Stimulated activated CD4-positive, alpha-beta T cell treated with anti-CD3 and anti-CD28 coated beads, Interleukin-15, amount 100 ng/mL, for 1 hour (primary cell): ENCODE measurements around the gene KCTD2.
"Not testable (repeated sequence)": the region's sequence is repeated elsewhere in the genome, so short reads cannot be mapped to it uniquely, and the experiment has no call there.

ENCODE experiments used
- DNase-seq, 2 donors: peaks; one replicate each; pipeline ENCODE4 v3.0.0-alpha.2; 2020; ENCODE audit warnings: low read depth in 1 of 2, low spot score in 1 of 2

Gene KCTD2

DNA sequence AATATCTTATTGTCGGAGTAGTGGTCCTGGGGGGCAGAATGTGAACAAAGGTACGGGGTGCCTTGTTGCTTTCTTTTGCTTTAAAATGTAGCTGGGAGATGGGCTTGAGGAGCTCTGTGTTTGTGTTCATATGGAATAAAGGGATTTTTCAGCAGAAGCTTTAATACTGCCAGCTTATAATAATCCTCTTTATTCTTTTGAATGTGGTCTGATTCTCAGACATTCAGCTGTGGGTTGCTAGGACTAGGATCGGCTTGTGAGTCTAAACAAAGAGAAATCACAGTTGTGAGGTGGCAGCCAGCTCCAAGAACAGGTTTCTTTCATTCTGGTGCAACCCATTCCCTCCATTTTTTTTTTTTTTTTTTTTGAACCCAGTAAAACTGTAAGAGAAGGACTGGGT, 27.3 kb upstream of the KCTD2 start:
- no peak for DNase-seq

DNA sequence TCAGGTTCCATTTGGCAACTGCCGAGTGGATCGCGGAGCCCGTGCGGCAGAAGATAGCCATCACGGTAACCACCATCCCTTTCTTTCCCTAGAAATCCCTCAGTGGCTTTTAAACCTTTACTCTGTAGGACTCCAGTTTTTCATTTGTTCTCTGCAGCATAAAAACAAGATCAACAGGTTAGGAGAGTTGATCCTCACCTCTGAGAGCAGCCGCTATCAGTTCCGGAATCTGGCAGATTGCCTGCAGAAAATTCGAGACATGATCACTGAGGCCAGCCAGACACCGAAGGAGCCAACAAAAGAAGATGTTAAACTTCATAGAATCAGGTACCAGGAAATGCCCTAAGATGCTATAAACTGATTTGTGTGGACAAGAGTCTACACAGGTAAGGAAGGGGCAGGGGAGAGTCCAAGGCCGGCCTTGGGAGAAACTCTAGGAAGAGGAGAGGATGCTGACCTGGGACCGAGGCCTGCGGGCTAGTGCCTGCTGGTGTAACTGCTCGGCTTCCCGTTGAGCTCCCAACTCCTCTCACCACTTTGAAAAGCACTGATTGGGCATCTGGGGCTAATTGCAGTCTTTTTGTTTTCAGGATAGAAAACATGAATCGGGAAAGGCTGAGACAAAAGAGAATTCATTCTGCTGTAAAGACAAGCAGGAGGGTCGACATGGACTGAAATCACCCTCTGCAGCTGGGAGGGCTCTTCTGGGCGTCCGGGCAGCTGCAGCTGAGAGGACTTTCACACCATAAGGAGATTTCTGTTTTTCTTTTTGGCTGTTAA, 26.5 kb upstream of the KCTD2 start:
- DNase-seq: no peak

DNA sequence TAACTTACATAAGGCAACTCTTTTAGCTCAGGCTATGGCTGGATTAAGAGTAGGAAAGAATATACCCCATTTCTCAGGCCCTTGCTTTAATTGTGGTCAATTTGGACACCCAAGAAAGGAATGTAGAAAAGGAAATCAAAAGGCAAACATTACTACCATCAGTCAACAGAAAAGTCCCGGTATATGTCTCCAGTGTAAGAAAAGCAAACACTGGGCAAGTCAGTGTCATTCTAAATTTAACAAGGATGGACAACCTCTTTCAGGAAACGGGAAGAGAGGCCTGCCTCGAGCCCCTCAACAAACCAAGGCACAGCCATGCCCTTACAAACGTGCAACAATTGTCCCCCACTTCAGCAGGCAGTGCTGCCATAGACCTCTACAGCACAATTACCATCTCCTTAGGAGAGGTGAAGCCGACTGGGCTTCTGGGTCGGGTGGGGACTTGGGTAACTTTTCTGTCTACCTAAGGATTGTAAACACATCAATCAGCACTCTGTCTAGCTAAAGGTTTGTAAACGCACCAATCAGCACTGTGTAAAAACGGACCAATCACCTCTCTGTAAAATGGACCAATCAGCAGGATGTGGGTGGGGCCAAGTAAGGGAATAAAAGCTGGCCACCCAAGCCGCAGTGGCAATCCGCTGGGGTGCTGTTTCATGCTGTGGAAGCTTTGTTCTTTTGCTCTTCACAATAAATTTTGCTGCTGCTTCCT, 22.2 kb upstream of the KCTD2 start:
- no peak for DNase-seq

DNA sequence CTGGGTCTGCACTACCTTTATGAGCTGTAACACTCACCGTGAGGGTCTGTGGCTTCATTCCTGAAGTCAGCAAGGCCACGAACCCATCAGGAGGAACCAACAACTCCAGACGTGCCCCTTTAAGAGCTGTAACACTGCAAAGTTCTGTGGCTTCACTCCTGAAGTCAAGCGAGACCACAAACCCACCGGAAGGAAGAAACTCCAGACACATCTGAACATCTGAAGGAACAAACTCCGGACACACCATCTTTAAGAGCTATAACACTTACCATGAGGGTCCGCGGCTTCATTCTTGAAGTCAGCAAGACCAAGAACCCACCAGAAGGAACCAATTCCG, 21.7 kb upstream of the KCTD2 start:
- not testable (repeated sequence) for DNase-seq

DNA sequence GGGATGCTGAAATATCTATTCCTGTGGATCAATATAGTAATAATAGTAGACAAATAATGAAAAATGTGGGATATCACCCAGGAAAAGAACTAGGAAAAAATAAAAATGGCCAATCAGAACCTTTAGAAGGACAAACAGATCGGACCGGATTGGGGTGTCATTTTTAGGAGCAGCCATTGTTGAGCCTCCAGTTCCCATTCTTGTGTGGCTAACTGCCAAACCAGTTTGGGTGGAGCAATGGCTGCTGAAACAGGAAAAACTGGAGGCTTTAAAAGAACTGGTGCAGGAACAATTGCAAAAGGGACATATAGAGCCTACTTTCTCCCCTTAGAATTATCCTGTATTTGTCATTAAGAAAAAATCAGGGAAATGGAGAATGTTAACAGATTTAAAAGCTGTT, 20.4 kb upstream of the KCTD2 start:
- not testable (repeated sequence) for DNase-seq

DNA sequence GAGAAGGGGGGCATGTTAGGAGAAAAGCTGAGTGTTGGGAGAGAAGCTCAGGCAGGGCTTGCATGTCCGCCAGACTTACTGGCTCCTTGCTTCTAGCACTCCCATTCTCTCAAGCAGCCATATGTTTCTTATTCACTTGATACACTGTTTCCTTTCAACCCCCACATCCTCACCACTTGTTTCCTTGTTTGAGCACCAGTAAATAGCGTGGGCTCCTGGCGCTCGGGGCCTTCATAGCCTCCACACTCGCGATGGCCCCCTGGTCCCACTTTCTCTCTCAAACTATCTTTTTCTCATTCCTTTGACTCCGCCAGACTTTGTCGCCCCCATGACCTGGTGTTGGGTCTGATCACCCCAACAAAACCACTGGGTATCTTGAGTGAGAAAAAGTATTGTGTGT, 16.9 kb upstream of the KCTD2 start:
- DNase-seq: no peak

DNA sequence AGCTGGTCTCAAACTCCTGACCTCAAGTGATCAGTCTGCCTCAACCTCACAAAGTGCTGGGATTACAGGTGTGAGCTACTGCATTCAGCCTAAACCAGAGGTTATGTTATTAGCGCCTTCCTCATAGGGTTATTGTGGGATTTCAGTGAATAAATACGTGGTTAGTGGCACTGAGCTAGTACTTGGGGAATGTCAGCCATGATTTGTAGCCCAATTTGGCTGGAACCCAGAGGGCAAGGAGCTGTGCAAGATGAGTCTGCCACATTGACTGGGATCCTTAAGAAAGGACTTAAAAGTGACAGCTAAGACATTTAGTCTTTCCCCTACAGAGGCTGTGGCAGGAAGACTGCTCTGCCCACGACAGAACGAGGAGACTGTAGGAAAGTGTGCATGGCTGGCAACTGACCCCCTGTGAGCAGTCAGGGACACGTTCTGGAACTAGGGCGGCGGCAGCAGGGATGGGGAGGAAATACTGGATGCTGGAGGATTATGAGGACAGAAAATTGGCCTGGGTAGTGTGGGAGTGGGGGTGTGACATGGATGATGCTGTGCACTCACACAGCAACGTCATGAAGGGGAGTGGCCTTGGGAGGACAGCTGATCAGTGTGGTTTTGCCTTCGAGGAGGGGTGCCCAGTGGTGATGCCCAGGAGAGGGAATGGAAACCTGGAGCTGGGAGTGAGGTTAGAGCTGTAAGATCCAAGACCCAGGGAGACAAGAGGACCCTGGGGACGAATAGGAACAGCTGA, 14.9 kb upstream of the KCTD2 start:
- peak in 1 of 2 donors; percentile 25 for DNase-seq

DNA sequence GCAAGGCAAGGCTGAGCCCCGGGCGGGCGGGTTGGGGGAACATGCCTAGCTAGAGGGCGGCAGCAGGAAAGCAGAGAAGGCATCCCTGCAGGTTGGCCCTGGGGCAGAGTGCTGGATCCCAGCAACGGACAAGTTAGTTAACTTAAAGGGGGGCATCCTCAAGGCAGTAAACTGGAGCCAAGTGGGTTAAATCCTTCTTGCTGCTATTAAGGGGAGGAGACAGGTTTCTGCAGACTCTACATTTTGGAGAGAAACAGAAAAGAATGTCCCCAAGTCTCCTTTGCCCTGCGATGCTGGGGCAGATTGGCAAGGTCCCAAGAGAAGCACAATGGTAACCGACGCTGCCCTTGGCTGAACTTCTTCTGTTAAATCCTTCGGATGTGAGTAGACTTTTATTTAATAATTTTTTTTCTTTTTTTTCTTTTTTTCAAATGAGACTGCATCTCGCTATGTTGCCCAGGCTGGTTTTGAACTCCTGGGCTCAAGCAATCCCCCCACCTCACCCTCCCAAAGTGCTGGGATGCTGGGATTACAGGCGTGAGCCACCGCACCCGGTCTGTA, 14.2 kb upstream of the KCTD2 start:
- DNase-seq: no peak

DNA sequence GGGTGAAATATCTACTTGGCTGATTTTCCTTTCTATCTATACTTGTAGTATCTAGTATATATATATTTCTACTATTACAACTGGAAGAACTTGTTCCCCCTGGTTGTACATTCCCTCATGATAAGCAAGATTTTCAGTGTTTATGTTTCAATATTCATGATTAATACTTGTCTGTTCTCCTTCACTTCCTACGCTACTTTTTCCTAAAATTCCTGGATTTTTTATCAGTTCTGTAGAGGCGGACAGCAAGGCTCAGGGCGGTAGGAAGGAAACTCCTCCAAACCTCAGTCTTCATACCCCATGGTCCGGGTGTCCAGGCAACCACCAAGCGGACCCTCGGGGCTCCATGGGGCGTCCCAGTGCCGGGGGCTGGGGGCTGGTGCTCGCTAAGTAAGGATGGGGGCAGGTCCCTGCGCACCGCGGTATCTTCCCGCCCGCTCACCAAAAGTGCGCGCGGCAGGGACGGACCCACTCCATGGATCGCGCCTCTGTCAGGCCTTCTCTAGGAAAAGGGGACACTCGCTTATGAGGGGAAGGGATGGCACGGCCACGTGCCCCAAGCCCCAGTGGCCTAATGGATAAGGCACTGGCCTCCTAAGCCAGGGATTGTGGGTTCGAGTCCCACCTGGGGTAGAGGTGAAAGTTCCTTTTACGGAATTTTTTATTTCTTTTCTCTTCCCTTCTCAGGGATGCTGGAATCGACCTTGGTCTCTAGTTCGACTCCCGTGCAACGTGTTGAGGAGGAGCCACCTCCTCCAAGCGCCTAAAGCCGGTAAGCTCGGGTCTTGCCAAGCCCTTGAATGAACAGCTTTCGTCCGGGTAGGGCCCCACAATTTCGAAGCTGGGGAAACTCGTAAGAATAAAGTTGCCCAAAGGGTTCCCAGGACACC, 13.4 kb upstream of the KCTD2 start:
- DNase-seq: peak; percentile 69 to 88

DNA sequence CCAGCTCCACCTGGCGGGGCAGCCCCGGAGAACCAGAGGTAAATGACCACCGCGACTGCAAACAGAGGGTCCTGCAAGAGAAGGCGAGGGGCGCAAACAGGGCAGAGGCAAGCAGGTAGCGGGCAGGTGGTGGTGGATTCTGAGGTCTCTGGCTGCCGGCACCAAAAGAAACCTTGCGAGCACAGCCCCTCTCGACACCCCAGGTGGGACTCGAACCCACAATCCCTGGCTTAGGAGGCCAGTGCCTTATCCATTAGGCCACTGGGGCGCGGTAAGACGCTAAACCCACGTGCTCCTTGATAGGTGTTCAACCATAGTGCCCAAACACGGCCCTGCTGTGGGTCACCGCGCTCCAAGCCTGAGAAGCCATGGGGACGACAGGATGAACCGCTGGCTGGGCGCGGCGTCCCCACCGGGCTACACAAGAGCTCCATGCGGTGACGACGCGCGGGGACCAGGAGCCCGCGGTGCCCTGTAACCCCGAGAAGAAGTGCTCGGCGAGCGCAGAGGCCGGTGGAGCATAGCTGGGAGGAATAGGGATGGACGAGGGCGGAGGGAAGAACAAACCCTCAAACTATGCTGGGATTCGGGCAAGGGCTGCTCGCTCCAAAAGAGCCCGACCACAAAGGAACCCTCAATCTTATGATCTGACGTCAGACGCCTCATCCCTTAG, 12.7 kb upstream of the KCTD2 start:
- peak; percentile 60 to 90 for DNase-seq

DNA sequence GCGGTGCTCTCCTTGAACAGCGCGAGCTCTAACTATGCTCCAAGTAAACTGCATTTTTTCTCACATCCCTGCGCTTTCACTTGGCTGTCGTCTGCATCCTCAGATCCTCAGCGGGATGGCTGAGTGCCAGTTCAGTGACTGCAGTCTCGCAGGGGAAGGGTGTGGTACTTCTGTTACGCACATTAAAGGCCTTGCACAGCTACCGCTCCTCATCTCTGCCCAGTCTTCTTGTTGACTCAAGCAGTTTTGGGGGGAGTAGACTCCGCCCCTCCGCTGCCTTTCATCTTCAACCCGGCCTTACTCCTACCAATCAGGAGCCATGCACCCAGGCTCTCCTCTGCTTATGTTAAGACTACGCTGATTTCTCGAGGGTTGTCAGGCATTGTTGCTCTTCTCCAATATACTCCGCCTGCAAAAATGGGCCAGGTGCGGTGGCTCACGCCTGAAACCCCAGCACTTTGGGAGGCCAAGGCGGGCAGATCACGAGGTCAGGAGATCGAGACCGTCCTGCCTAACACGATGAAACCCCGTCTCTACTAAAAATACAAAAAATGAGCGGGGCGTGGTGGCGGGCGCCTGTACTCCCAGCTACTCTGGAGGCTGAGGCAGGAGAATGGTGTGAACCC, 10.3 kb upstream of the KCTD2 start:
- DNase-seq: peak; percentile 55 to 77

DNA sequence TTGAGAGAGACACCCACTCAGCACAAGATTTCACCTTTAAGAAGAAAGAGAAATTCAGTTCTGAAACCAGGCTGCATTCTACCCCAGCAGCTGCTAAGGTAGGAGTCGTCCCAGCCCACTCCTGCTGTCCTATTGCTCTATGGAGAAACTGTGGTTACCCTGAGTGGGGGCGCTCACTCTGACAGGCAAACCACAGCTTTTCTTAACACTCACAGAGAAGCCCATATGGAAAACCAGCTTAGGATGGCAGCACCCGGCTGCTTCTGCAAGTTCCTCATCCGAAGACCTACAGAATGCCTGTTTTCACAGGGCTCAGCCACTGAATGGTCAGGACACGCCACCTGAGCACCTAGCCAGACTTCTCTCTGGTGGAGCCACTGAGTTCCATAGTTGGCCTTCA, 7.8 kb upstream of the KCTD2 start:
- DNase-seq: no peak

DNA sequence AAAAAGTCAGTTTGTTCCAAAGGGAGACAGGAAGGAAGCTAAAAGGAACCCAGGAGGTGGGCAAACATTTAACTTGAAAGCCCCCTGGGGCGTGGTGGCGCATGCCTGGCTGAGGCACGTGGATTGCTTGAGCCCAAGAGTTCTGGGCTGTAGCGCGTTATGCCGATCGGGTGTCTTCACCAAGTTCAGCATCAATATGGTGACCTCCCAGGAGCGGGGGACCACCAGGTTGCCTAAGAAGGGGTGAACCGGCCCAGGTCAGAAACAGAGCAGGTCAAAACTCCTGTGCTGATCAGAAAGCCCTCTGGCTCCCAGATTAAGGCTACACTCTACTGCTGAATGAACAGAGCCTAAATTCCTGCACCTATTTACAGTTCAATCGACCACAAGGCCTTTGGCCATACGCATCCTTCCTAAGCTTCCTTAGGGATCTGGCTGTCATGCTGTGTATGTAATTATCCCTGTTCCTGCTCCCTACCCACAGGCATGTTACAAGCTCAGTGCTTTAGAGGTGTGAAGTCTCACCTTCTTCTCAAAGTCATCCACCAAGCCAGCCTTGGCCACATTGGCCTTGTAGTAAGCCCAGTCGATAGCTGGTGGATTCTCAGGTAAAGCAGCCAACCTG, 5.3 kb upstream of the KCTD2 start:
- no peak for DNase-seq

DNA sequence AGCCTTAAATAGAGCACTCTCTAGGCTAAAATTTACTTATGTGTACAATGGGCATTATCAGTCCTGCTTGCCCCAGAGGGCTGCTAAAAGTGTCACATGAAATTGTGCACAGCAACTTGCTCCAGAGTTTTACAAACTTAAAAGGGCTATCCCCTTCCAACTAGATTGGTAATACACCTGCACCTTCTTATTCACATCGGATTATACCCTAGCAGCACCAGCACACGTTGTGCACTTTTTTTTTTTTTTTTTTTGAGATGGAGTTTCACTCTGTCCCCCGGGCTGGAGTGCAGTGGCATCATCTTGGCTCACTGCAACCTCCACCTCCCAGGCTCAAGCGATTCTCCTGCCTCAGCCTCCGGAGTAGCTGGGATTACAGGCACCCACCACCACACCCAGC, 3.2 kb upstream of the KCTD2 start:
- DNase-seq: not testable (repeated sequence)

DNA sequence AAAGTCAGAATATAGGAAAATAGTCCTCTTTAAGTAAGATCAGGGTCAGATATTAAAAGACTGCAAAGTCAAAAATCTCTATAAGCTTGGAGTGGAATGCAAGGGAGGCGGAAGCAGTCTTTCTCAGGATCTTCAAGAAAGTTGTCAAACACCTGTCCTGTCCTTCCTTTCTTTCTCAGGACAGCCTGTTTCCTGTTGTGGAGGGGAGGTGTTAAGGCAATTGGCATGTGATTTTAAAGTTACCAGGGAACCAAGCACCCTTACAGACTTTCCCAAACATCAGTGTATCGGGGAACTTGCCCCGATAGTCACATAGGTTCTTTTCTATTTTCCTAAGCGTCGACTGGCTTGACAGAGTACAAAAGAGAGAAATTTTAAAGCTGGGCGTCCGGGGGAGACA, 2.3 kb upstream of the KCTD2 start:
- no peak for DNase-seq

DNA sequence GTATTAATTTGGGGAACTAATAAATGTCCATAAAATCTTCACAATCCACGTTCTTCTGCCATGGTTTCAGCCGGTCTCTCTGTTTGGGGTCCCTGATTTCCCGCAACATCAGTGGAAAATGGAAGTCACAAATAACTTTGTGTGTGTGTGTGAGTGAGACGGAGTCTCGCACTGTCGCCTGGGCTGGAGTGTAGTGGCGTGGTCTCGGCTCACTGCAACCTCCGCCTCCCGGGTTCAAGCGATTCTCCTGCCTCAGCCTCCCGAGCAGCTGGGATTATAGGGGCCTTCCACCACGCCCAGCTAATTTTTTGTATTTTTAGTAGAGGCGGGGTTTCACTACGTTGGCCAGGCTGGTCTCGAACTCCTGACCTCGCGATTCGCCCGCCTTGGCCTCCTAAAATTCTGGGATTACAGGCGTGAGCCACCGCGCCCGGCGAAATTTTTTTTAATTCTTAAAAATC, 1.0 kb upstream of the KCTD2 start:
- not testable (repeated sequence) for DNase-seq

DNA sequence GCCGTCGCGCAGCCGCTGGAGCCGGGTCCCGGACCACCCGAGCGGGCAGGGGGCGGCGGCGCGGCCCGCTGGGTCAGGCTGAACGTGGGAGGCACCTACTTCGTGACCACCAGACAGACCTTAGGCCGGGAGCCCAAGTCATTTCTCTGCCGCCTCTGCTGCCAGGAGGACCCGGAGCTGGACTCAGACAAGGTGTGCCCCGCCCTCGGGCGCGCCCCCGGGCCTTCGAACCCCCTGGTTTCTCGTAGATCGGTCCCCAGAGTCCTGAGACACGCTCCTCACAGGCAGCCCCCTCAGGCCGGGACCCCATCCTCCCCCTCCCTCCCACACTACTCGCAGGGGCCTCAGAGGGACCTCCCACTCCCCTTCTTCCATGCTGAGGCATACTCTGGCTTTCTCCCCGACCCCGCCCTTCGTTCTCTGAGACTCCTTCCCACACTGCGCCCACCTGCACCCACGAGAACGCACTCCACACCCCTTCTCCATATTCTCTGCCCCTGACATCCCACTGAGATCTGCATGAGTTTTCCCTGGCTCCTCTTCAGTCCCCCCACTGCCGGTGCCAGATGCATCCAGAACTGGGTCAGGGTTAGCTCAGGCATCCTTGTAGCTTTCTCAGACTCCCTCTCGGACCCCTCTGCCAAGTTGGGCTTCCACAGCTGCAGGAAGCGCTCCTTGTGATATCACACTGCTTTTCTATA, 523 bp downstream of the KCTD2 start:
- peak in 1 of 2 donors; percentile 16 for DNase-seq

DNA sequence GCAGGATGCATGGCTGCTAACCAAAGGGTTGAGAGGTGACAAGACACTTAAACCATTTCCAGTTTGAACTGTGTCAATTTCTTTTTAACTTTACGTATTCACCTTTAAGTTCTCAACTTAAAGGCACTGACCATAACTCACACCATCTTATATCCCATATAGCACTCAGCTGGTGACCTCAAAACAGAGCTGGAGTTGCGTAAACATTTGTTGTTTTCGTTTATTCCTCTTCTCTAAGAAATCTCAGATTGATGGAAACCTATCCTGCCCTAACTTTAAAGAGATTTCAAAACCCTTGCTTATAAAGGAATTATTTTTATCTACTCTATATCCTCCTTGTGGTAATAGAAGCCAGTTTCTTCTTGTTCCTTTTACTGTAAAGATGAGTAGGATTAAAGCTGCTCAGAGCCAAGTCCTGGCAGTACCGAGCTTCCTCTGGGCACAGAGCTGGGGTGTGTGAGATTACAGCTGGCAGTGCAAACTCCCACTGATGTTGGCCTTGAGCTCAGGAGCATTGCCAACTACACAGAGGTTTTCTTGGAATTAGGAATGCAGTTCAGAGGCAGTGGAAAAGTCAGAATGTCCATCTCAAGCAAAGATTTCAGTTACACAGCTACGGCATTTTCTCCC, 1.3 kb downstream of the KCTD2 start:
- no peak for DNase-seq
